Right renal cortex interstitium (tissue), 3 donors: ENCODE data around the gene SETBP1. TPM values are rescaled to one million over a fixed set of nuclear protein-coding genes. Genes with fewer than 3 reads are reported as not detected.
A peak's percentile ranks its signal among the peaks of the same experiment; 100 is the strongest.

Source experiments
- DNase-seq, 3 donors: peaks; one replicate each; pipeline ENCODE4 v3.0.0-alpha.2; 2013; ENCODE audit warnings: low read depth in 3 of 3, low spot score in 2 of 3
- polyA plus RNA-seq, 3 donors: library from polyadenylated mRNA; unstranded; fragments of 120-200 nt; gene quantifications; one replicate each; pipeline ENCODE4 v1.2.1, GENCODE V29; 2013; ENCODE audit not compliant: insufficient read length in 3 of 3

SETBP1 gene
- polyA plus RNA-seq, 3 donors, result 27.5 to 32.4 (median 30.1) TPM

DNA sequence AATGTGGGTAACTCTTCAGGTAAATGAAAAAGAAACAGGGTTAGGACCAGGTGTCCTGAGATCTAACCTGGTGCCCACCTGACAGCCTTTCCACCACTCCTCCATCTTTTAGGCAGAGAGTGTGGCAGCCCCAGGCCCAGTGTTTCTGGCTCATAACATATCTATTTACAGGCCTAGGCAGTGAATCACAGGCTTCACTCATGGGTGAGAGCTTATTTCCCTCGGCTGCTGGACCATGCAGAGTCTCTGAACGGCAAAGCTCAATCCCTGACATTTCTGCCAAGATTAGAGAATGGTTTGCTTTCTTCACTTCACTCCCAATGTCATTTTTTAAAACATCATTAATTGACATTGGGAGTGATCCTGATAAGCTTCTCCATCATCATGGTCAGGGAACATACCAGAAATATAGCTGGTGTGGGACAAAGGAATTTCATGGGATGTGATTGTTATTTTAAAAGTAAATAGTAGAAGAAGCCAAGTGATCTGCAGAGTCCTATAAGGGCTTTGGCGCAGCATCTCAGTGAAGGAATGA is 323.9 kb downstream of the SETBP1 start:
- DNase-seq, result no peak

DNA sequence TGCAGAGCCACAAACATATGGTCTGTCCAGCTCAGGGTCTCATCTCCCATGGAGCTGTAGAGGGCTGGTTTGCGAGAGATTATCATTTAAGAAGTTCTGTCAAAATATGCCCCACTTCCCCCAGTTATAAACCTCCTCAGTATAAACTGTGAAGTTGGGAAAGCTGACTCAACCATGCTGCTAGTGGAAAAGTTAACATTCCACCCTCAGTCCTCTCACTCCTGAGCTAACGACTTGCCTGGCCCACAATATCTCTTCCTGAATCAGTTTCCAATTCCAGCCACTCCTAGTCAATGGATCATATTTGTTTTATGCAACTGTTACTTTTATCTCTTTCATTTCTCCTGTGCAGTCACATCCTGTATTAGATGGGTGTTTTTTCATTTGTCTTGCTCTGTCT is 326.2 kb downstream of the SETBP1 start:
- DNase-seq, result no peak

DNA sequence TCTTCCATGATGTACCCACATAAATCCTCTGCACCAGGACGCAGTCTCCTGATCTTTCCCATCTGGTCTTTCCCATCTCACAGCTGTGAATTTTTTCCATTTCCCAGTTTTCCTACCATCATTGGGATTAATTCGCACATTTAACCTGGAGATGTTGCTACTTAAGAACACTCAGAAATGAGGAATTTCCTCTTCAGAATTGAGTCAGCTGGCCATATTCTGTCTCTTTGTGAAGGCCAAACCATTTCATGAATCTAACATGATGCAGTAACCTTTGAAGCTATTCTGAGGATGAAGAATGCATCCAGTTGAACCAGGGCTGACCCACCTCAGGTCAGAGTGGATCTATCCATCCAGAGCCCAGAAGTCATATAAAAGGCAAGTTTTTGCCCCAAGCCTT is 326.8 kb downstream of the SETBP1 start:
- no peak for DNase-seq

DNA sequence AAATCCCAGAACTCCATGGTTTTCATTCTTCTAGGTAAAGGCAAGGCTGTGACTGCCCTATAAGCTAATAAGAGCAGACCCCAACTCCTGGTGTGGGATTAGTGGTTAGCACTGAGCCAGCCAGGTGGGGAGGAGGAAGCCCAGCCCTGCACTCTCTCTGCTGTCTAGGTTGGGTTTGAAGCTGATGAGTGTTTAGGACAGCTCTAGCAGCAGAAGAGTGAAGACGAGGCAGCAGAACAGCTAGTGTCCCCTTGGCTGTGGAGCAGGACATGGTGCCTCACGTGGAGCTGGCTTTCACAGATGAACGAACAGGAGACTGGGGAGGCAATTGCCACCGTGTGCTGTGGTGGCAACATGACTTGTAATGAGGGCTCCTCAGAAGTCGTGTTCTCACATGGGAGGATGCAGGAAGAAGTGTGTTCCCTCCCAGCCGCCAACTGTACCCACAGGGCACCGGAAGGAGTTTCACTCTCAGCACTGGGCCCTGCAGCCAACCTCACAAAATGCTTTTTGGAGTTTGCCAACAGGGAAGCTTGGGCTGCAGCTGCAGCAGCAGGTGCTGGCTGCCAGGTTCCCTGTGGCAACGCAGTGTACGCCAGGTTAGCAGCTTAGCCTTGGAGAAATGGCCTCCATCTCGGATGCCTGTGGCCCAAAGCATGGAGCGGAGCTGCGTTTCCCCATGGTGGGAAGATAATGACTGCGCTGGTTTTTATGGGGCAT is 328.2 kb downstream of the SETBP1 start:
- no peak for DNase-seq

DNA sequence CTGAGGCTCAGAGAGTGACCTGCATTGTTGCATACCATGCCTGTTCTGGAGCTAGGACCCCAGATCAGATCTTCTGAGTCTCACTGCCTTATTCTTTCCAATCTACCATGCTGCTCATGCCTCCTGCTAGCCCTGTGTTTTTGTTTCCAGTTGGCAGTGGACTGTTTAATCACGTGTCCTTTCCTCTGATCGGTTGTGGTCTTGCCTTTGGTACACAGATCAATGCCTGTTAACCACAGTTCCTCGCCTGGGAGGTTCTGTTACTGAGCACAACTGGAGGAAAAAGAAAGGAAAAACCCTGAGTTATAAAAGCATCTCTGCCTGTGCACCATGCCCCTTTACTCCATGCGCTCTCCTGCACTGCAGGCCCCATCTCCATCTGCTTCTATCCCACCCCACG is 329.1 kb downstream of the SETBP1 start:
- DNase-seq, result no peak

DNA sequence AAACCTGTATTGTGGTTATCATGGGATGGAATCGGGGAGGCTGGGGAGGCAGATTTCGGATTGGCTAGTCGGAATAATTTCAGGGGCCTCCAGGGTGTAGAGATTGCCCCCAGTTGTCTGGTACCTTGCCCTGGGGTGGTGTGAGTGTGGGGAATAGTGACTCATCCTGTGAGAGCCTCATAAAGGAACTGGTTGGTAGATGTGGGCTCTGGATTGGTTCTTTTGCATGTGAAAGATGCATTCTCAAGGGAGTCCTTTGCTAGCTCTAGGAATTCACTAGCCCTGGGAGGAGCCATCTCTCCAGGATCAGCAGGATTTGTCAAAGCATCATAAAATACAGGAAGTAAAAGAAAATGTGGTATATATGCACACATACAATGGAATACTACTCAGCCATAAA is 331.6 kb downstream of the SETBP1 start:
- no peak for DNase-seq

DNA sequence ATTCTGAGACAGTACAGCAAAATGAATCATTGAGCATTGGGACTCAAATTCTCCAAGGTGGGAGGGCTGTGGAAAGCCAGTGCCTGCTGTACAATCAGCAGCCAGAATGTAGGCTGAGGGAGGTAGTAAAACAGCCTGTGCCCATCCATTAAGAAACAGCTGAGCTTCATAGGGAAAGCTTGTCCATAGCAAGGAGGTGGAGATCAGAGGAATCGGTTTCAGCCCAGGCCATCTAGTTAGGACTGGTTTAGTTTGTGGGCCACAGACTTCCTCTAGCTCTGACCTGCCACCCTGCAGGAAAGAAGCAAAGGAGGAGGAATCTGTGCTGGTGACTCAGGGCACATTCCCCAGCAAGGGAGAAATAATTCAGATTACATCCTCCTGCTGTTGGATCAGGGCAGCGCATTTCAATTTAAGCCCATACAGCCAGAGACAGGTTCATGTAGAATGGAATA is 333.4 kb downstream of the SETBP1 start:
- DNase-seq, result peak in 1 of 3 donors; percentile 38

DNA sequence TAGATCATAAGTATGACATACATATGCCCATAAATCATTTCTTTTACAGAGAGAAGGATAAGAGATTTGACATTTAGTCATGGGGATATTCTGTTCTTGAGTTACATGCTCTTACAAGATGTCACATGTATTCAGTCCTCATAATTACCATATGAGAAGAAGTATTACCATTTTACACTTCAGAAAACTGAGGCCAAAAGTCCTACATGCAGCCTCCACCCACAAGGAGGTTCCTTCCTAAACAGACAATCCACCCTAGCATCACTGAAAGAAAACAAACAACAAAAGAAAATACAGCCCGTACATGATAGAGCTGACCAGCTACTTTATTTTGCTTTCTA is 335.1 kb downstream of the SETBP1 start:
- DNase-seq, result no peak

DNA sequence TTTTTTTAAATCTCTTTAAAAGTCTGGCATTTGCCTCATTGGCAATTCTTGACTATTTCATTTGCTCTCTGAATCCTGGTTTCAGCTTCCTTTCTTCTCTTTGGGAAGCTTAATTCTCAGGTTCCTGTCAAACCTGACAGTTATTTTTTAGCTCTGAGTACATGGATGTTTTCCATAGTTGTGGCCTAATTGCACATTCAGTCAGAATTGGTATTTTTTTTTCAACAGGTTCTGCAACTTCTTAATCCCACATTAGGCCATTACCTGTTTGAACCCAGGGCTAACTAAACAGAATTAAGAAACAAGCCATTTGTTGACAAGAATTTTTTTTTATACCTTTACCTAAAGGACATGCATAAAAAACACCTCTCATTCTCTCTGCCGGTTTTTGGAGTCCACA is 338.8 kb downstream of the SETBP1 start:
- no peak for DNase-seq

DNA sequence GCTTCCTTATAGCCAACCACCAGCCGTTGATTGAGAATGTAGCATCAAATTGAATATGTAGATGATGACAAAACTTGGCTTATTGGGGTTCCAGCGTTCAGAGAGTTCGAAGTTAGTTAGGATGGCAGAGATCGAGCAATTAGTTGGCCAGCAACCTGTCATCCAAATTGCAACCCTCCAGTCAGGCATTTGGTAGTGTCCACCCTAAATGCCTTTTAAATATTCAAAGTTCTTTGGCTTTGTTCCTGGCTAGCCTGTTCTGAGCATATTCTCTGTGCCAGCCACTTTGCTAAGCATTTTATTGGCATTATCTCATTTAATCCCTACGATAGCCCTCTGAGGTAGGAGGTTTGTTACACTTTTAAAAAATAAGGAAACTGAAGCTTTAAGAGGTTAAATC is 342.8 kb downstream of the SETBP1 start:
- no peak for DNase-seq

DNA sequence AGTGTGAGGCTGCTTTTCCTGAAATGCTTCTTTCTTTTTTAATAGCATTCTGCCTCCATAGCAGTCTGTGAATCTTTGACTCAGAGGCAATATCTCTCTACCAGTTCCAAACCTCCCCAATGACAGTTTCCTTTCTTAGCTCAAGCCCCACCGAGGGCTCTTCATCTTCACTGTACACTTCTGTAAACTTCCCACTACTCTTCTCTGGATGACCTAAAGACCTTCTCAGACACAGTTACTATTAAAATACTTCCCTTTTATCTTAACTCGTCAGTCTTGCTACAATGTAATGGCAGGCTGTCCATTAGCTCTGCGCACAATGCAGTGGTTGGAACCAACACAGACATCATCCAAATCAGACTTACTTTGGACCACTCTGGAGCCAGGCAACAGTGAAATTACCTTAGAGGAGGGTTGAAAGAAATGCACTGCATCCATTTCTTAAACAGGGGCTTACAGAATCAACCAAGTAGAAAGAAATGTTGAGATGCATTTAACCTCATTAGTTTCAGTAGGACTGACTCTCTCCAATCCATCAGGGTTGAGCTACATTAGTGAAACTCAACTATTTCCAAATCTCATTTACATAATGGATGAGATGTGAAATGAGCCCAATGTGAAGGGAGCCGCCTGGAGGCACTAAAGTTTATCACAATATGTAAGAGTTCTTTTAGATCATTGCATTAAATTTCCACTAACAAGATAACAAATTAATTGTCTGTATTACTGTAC is 343.8 kb downstream of the SETBP1 start:
- no peak for DNase-seq

DNA sequence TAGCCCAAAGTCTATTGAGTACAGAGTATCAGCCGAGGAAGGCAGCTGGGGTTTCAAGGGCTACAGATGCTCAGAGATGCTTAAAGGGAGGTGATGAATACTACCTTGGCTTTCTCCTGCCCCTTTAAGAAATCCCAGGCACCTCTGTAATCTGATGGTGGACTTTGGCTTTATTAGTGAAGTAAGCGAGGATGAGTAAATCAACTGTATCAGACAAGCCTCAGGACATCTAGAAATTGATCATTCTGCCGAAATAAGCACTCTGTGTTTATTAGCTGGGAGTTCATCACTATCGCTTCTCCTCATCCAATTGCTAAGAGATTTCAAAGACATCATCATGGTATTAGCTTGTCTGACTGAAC is 344.4 kb downstream of the SETBP1 start:
- DNase-seq, result no peak

DNA sequence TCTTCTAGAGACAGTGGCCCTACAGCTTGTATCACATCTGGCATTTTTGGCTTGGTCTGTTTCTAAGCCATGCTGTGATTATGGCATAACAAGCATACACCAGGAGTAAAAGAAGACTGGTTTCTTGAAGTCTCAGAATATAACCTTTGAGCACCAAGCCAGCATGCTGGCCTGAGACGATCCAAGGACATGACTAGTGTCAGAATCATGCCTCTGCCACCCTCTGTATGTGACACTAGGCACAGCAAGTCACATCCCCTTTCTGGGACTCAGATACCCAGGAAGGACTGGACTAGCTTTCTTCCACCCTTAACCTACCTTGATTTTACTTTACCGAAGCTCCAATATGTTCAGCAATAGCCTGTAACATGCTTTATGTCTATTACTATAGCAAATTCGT is 345.5 kb downstream of the SETBP1 start:
- DNase-seq, result no peak

DNA sequence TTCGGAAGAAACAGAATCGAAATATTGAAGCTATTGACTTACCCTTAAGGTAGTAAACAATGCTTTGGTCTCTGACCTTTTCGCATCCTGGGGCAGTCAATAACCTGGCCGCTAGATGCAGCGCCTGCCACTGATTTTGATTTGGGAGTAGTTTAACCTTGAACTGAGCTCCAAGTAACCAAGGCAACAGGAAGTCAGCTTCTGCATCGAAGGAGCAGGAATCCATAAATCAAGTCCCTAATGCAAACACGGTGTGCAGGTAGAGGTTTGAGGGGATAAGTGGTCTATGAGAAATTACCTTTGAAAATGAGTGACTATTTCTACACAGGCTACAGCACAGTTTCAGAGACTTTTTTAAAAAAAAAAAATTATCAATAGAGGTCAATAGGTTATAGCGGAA is 353.5 kb downstream of the SETBP1 start:
- DNase-seq, result no peak

DNA sequence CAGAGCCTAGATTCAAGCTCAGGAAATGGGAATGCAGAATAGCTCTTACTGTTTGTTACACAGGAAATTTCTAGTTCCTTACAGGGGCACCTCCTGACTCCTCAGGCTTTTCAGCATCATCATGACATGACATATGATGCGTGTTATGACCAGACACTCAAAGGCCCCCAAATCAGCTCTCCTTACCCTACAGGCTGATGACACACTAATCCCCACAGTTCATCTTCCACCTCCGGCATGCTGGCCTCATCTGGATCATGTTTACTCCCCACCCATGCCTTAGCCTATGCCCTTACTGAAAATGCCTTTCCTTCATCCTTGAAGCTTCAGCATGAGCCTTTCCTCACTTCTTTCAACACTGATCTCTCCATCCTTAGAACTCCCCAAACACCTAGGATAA is 356.9 kb downstream of the SETBP1 start:
- DNase-seq, result no peak

DNA sequence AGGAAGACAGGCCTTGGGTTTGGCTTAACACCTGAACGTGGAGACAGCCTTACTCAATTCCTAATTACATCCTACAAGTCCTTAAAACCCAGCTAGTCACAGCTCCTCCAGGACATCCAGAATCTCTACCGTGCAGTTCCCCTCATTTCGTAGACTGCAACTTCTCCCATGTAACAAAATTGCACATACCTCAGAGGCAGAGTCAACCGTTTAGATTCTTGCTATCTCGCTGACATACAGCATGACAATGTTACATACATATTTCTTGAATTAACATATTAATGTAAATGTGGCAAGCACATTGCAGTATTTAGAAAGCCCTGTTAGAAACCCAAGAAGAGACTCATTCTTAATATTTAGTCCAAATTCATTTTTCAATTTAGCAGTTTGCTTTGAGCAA is 358.7 kb downstream of the SETBP1 start:
- no peak for DNase-seq

DNA sequence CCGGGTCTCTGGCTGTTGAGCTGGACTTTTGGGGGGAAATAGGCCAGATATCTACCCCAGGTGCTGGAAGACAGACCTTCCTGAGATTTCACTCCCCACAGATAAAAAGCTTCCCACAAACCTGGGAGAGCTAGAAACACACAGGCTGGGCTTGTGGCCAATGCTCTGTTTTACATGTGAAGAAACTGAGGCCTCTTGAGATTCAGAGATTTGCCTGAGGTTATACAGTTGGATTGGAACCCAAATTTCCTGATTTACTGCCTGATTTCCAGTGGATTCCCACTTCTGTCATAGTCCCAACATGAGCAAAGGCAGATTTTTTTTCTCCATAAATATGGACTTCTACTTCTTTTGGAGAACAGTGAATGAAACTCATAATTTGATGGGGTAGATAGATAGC is 360.2 kb downstream of the SETBP1 start:
- no peak for DNase-seq

DNA sequence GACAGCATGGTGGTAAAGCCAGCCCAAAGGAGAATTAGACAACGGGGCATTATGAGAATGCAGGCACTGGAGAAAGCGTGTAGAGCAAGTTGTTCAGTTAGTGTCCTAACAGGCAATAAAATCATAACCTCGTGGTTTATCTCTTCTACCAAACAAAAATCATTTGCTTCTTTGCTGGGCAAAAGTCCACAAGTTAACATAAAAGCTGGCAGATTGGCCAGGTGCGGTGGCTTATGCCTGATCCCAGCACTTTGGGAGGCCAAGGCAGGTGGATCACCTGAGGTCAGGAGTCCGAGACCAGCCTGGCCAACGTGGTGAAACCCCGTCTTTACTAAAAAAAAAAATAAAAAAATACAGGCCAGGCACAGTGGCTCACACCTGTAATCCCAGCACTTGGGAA is 364.1 kb downstream of the SETBP1 start:
- no peak for DNase-seq

DNA sequence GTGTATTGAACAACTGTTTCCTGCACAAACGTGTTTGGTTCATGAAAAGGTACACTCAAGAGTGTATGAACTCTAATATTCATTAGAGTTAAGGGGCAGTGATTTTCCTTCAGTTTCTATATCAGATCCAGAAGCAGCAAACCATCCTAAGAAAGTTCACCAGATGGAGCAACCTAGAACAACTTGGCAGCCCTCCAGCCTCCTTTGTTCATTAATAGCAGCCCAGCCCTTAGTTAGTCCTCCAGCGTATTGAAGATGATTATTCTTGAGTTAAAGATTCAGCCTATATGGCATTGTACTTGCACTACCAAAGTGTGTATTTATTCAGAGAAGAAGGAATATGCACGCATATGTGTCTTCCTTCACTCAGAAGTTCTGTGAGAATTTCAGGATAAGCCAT is 365.5 kb downstream of the SETBP1 start:
- no peak for DNase-seq

DNA sequence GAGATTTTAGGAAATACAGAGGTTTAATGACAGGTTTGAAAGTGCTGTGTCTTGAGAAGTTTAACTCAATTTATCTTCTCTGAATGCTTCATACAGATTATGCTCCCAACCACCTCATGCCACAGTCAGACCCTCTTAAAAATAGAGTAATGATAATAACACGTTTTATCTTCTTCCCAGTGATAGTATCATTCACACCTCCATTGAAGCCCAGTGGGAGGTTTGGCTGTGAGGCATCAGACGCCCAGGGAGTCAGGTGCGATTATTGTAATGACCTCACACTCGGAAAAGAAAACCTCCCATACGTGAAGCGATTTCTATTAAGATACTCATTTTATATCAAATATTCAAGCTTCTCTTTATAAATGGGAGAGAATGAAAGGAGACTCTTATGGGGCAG is 366.3 kb downstream of the SETBP1 start:
- DNase-seq, result no peak

DNA sequence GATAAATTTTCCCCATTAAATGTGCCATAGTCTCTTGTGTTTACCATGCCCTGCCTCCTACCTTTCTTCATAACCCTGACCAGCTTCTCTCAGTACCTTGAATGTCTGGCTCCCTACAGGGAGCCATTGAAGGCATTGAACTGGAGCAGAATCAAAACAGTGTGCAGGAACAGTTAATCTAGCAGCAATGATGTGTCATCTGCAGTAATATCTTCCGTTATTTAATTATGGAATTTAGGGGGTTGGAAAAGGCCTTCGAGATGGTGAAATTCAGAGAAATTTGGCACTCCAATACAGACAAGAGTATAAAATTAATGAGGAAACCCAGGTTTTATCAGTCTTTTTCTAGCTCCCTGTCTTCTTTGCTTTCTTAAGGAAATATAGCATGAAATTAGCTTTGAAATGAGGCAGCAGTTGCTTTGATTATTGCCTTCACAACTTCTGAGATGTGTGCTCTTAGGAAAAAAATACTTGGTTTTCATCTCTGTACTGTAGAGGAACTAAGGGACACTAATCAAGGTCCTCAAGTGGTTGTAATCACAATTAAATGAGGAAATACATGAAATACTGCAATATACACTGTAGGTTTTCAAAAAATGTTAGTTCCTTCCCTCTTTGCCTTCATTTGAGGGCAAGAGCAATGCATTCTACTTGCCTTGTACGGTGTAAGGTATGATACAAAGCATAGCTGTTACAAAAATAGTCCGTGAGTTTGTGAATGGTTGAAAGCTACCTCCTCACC is 369.1 kb downstream of the SETBP1 start:
- no peak for DNase-seq
